ENCODE measurements around the gene CRTAP.
"Not testable (repeated sequence)": the region's sequence is repeated elsewhere in the genome, so short reads cannot be mapped to it uniquely, and the experiment has no call there.

Gene CRTAP

DNA sequence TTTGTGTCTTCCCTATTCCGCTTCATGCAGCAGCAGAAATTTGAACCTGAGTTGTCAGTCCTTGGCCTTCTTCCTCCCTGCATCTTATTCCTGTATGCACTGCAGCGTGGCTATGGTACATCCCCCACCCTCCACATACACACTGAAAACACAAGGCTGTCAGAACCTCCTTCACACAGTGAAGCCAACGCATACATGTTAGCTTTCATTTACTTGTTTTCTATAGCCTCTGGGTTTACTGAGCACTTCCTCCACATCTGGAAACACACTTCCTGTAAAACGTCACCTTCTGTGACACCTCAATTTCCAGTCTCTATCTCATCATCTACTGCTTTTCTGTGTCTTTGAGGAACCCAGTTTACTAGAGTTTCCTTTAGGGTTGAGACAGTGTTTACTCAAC is 57.8 kb downstream of the CRTAP start:
- no peak overlapping the region for H3K4me3 ChIP-seq (ENCODE audit: low read length)
- TF ChIP-seq, protein P1, sequence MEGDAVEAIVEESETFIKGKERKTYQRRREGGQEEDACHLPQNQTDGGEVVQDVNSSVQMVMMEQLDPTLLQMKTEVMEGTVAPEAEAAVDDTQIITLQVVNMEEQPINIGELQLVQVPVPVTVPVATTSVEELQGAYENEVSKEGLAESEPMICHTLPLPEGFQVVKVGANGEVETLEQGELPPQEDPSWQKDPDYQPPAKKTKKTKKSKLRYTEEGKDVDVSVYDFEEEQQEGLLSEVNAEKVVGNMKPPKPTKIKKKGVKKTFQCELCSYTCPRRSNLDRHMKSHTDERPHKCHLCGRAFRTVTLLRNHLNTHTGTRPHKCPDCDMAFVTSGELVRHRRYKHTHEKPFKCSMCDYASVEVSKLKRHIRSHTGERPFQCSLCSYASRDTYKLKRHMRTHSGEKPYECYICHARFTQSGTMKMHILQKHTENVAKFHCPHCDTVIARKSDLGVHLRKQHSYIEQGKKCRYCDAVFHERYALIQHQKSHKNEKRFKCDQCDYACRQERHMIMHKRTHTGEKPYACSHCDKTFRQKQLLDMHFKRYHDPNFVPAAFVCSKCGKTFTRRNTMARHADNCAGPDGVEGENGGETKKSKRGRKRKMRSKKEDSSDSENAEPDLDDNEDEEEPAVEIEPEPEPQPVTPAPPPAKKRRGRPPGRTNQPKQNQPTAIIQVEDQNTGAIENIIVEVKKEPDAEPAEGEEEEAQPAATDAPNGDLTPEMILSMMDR (IDR thresholded peaks at IDR 0.05; ENCODE audit: insufficient read depth, low read depth, low read length, missing control alignments), result no peak
- DNase-seq (ENCODE audit: low read depth), result no peak

DNA sequence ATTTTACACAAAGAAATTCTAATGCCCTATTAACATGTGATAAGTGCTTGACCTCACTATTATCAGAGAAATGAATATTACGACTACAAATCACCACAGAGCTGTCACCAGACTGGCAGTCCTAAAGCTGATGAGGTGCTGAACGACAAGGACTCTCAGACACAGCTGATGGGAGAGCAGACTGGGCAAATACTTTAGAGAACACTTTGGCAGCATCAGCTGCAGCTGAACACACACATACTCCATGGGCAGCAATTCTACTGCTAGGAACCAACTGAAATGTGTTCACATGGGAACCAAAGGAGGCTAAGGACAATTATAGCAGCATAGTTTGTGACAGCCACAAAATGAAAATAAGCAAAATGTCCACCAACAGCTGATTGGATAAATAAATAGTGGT is 59.3 kb downstream of the CRTAP start:
- H3K4me3 ChIP-seq (ENCODE audit: low read length), result no peak overlapping the region
- TF ChIP-seq, protein P1 (IDR thresholded peaks at IDR 0.05; ENCODE audit: insufficient read depth, low read depth, low read length, missing control alignments), result no peak
- DNase-seq (ENCODE audit: low read depth), result no peak

DNA sequence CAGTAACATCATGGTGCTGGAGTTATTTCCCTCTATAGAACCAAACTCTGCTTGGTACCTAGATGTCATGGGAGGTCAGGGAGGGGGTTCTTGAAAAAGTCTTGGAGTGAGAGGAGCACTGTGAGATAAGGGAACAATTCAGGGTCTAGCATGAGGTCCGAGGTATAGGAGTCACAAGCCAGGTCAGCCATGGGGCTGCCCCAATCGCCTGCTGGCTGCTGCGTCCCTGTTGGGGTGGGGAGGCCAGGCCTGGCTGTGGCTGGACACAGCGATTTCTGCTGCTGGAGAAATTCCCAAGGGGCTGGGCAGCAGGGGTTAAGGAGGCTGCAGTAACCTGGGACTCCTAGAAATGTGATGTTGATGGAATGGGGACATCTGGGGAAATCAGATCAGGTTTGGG is 59.9 kb downstream of the CRTAP start:
- DNase-seq (ENCODE audit: low read depth), result no peak
- TF ChIP-seq, protein P1 (IDR thresholded peaks at IDR 0.05; ENCODE audit: insufficient read depth, low read depth, low read length, missing control alignments), result no peak
- no peak overlapping the region for H3K4me3 ChIP-seq (ENCODE audit: low read length)

DNA sequence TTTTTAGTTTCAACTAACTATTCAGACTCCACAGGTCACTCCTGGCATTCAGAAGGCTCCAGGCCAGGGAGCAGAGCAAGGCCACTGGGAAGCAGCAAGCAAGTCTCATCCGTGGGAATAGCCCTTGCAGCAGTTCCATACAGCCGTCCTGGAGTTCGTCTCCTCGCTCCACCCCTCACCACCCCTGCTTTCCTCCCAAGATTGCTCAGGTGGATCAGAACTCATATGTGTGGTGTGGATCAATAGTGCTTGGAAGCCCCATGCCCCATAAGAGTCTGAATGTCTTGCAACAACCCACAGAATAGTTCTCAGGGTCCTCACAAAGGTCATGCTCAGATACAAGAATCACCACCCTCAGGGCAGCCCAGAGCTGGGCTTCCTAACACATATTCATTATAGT is 60.3 kb downstream of the CRTAP start:
- TF ChIP-seq, protein P1 (IDR thresholded peaks at IDR 0.05; ENCODE audit: insufficient read depth, low read depth, low read length, missing control alignments), result no peak
- no peak for DNase-seq (ENCODE audit: low read depth)
- H3K4me3 ChIP-seq (ENCODE audit: low read length), result no peak overlapping the region

DNA sequence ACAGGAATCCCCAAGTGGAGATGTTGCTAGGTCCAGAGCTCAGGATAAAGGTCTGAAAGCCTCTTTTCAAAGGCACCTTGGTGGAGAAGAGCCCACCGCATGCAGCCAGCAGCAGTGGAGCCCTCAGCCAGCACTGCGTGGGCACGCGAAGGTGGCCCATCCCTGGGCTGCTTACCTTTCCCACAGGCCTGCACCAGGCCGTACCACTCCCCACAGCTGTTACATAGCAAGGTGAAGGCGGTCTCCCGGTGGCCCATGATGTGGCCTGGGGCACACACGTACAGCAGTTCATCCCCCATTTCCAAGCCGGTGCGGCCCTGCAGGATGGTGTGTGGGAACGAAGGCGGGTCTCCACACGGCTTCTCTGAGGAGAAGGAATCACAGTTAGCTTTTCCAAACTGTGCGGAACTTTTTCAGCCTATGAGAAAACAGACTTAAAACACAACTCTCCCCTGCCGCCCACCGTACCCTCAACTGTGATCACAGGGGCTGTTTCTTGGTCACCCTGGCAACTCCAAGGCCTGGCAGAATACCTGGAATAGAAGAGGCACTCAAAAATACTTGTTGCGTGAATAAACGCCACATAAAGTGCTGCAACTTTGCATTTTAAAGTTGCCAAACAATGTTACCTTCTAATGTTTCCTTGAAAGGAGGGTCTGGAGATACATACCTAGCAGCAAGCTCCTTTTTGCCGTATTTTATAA is 61.0 kb downstream of the CRTAP start:
- TF ChIP-seq, protein P1 (IDR thresholded peaks at IDR 0.05; ENCODE audit: insufficient read depth, low read depth, low read length, missing control alignments), result no peak
- H3K4me3 ChIP-seq (ENCODE audit: low read length), result no peak overlapping the region
- no peak for DNase-seq (ENCODE audit: low read depth)

DNA sequence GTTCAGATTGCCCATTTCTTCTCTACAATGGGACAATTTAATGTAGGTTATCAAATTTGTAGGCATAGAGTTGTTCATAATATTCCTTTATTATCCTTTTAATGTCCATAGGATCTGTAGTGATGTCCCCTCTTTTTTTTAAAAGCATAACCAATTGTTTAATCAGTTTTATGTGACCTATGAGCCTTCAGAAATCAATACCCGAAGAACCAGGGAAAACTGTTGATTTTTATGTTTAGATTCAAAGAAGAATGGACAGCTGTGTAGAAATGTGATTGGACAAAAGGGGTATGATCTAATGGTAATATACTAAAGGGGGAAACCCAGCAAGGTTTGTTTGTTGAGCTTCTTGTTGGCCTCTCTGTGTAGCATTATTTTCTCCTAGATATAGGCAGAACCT is 65.3 kb downstream of the CRTAP start:
- TF ChIP-seq, protein P1 (IDR thresholded peaks at IDR 0.05; ENCODE audit: insufficient read depth, low read depth, low read length, missing control alignments), result no peak
- DNase-seq (ENCODE audit: low read depth), result no peak
- no peak overlapping the region for H3K4me3 ChIP-seq (ENCODE audit: low read length)

DNA sequence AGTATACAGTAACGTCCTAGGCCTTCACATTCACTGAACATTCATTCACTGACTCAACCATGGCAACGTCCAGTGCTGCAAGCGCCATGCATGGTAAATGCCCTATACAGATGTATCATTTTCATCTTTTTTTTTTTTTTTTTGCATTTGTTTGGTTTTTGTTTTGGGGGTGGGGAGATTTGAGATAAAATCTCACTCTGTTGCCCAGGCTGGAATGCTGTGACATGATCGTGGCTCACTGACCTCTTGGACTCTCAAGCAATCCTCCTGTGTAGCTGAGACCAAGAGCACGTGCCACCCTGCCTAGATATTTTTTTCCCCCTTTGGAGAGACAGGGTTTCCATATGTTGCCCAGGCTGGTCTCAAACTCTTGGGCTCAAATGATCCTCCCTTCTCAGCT is 67.4 kb downstream of the CRTAP start:
- no peak for DNase-seq (ENCODE audit: low read depth)

DNA sequence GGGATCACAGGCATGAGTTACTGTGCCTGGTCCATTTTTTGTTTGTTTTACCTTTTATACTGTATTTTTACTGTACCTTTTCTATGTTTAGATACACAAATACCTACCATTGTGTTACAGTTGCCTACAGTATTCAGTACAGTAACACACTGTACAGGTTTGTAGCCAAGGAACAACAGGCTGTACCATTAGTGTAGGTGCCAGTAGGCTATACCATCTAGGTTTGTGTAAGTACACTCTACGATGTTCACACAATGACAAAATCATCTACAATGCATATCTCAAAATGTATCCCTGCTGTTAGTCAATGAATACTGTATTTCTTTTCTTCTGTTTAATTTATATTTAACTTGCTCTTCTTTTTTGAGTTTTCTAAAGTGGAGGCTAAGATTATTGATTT is 67.8 kb downstream of the CRTAP start:
- H3K4me3 ChIP-seq (ENCODE audit: low read length); DNase-seq (ENCODE audit: low read depth): not testable (repeated sequence)

More for the DNA sequence above, 67.4 kb downstream of the CRTAP start:
- H3K4me3 ChIP-seq (ENCODE audit: low read length), result no peak overlapping the region
- TF ChIP-seq, protein P1 (IDR thresholded peaks at IDR 0.05; ENCODE audit: insufficient read depth, low read depth, low read length, missing control alignments), result no peak
